ENCODE data around the gene TMPRSS11F.
"Not testable (repeated sequence)": the region's sequence is repeated elsewhere in the genome, so short reads cannot be mapped to it uniquely, and the experiment has no call there.

The TMPRSS11F gene
- 0 reads per million in 2 donors for total RNA-seq

DNA sequence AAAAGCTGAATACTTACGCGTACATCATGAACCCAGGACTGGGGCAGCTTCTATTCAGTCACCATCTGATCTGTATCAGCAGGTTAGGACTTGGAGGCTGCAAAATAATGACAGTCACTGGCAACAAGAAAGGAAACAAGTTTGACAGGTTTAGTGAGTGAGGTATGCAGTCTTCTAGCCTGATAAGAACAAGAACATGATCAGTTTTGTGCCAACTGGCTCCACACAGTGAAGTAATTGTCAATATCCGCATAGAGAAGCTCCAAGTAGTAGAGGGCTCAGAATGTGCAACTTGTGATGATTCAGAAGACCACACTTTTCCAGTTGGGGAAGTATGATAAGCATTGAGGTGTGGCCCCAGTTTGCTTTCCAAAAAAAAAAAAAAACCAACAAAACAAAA, at the start of gene TMPRSS11F:
Gene TMPRSS11F, minus strand, starts transcription at position 77 of the 400 bp plus-strand sequence. Its CDS starts 49 bp downstream, at position 28.
- no peak for DNase-seq

DNA sequence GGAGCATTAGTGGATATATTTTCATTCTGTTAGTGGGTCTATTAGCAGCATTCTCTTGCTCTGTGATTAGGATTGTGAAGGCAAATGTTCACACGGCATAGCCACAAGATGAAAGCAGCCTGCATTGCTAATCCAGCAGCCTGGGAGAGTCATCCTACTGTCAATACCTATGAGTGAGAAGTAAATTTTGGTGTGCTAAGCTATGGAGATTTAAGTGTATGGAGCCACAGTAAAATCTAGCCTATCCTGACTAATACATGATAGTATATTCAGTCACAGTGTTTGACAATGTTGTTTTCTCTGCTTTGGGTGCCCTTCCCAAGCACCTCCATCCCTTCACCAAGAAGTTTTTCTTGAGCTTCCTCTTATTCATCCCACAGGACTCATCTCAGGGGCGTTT, 47.2 kb upstream of the TMPRSS11F start:
- no peak for DNase-seq

DNA sequence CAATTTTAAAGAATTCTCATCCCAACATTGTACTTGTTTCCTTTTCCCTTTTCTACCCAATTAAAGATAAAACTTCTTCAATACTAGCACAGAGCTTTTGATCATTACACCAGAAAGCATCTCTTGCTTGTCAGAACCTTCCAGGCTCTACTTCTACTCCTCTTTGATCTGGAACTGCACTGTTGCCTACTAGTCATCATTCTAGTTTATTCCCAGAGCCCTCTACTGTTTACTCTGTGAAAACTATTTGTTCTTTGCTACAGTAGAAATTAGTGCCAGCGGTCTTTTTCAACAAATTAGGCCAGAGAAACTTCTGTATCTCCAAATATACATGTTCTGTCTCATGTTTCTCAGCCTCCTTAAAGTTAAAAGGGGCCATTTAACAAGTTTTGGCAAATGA, 46.8 kb upstream of the TMPRSS11F start:
- DNase-seq: no peak

DNA sequence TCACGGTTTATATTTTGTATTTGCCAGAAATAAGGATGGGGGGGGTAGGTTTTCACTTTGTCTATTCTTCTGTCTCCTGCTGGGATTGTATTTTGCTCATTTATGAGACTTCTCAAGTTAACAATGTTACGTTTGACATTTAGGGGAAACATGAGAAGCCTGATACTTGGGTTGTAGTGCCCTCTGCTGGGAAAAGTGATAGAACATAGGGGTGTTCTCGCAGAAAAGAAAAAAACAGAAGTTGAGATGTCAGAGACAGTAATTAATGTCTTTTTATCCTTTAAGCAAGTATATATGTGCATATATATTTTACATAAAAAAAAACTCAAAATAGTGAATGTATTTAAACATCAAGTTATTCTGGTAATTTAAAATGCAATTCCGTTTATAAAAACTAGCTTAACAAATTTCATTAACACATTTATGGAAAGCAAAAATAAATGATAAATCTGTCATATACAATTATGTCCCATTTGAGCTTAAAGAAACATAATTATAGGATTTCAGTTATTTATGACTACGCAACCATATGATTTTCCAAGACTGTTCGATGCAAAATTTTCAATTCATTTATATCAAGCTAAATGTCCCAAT, 46.0 kb upstream of the TMPRSS11F start:
- peak in 1 of 5 experiments; percentile 49 for DNase-seq

DNA sequence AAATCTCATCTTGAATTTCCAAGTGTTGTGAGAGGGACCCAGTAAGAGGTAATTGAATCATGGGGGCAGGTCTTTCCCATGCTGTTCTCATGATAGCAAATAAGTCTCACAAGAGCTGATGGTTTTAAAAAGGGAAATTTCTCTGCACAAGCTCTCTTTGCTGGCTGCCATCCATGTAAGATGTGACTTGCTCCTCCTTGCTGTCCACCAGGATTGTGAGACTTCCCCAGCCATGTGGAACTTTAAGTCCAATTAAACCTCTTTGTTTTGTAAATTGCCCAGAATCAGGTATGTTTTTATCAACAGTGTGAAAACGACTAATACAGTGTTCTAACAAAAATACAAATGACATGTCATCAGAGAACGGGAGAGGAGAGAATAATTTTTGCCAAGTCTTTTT, 44.7 kb upstream of the TMPRSS11F start:
- not testable (repeated sequence) for DNase-seq

DNA sequence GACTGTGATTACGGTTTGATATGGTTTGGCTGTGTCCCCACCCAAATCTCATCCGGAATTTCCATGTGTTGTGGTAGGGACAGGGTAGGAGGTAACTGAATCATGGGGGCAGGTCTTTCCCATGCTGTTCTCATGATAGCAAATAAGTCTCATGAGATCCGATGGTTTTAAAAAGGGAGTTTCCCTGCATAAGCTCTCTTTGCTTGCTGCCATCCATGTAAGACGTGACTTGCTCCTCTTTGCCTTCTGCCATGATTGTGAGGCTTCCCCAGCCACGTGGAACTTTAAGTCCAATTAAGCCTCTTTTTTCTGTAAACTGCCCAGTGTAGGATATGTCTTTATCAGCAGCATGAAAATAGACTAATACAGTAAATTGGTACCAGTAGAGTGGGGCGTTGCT, 42.5 kb upstream of the TMPRSS11F start:
- not testable (repeated sequence) for DNase-seq

DNA sequence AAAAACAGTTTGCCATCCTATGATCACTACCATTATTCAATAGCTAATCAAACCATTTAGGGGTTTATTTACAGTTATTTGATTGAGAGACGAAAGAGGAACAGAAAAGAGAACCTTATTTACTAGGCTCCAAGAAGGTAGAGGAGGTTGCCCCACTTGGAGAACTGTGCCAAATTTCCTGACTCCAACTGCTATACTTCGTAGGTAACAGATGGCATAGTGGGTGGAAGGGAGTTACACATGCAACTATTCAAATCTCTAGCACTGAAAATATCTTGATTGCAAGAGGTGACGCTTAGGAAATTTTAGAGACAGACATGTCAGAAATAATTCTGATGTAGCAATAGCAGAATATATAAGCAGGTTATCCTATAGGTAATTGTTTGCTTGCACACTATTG, 38.0 kb upstream of the TMPRSS11F start:
- no peak for DNase-seq

DNA sequence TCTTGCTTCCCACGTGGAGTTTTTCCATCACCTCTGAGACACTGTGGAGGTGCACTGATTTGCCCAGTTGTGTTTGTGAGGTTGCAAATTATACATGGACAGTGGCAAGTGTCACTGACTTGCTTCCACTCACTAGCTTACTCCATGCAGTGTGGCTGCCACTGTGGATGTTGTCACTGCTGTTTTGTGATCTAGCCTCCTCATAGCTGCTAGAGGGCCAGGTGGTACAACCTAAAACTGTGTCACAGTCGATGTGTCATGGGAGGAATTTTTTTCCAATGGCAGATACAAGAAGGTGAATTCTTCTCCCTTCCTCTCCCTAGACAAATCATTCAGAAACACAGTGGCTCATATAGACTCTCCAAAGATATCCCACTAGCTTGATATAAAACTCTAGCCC, 37.5 kb upstream of the TMPRSS11F start:
- no peak for DNase-seq

DNA sequence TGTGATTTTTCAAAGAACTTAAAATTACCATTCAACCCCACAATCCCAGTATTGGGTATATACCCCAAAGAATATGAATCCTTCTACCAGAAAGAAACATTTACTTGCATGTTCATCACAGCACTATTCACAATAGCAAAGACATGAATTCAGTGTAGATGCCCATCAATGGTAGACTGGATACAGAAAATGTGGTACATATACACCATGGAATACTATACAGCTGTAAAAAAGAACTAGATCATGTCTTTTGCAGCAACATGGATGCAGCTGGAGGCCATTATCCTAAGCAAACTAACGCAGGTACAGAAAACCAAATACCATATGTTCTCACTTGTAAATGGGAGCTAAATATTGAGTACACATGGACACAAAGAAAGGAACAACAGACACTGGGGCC, 34.1 kb upstream of the TMPRSS11F start:
- DNase-seq: no peak

DNA sequence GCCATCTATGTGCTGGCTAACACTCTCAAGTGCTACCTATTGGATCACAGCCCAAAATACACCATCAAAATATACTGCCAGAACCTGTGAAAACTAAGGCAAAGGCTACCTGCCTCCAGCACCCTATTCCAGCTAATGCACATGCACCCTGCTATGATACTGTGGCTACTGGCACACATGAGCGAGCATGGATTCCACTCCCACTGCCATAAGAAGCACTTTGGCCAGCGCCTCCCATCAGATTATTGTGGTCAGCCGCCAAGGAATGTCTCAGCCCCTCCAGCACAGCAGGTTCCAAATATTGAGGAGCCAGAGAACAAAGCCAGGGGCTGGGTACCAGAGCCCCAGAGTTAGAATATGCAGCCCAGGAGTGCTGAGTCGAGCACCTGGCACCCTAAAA, 32.5 kb upstream of the TMPRSS11F start:
- no peak for DNase-seq

DNA sequence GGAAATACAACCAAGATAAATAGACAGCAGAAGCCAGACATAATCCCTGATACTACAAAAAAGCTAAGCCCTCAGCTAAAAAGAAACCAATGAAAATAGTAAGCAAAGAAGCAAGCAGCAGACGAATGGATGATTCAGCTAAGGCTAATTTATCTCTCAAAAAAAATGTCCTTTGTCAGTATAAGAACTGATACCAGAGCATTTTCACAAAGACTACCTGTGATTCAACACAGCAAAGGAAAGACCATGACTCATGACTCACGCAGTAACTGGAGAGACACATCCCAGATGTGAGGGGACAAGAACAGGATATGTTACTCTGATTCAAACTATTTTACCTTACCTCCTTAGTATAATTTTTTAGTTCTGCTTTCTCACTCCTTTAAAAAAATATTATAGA, 22.7 kb upstream of the TMPRSS11F start:
- DNase-seq: no peak

DNA sequence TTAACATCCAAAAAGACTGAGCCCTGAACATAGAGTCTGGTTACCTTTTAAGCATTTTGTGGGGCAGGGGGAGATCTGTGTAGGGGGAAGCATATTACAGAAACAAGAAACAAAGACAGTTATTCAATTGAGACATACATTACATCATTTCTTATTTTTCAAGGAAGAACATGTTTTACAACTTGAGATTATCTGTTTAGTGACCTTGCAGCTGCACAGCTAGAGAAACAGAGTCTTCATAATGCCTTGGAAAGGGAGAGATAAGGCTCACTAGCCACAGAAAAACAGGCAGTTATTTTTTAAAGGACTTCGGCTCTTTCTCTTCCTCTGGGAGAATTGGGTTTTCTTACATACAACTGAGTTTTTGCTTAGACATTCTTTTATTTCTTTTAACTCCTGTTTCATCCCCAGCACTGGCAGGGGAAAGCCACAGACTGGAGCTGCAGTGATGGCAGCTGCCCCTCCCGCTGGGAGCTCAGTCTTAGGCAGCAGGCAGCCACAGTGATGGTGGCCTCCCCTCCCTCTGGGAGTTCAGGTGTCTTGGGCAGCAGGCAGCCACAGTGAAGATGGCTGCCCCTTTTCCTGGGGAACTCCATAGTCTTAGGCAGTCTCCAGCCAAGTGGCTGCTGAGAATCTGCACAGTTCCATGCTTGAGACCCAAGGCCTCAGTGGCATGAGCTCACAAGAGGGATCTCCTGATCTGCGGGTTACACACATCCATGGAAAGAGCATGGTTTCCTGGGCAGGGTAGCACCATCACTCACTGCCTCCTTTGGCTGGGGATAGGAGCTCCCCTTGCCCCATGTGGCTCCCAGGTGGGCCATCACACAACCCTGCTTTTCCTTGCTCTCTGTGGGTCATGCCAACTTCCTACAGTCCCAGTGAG, 19.4 kb upstream of the TMPRSS11F start:
- no peak for DNase-seq

DNA sequence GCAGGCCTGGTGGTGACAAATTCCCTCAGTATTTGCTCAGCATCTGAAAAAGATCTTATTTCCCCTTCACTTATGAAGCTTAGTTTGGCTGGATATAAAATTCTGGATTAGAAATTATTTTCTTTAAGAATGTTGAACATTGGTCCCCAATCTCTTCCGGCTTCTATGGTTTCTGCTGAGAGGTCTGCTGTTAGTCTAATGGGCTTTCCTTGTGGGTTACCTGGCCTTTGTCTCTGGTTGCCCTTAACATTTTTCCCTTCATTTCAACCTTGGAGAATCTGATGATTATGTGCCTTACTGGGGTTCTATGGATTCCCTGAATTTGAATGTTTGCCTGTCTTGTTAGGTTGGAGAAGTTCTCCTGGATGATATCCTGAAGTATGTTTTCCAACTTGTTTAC, 17.4 kb upstream of the TMPRSS11F start:
- no peak for DNase-seq

DNA sequence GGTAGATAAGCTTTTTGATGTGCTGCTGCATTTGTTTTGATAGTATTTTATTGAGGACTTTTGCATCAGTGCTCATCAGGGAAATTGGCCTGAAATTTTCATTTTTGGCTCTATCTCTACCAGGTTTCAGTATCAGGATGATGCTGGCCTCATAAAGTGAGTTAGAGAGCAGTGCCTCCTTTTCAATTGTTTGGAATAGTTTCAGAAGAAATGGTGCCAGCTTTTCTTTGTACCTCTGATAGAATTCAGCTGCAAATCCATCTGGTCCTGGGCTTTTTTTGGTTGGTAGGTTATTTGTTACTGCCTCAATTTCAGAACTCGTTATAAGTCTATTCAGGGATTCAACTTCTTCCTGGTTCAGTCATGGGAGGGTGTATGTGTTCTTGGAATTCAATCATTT, 15.6 kb upstream of the TMPRSS11F start:
- no peak for DNase-seq

DNA sequence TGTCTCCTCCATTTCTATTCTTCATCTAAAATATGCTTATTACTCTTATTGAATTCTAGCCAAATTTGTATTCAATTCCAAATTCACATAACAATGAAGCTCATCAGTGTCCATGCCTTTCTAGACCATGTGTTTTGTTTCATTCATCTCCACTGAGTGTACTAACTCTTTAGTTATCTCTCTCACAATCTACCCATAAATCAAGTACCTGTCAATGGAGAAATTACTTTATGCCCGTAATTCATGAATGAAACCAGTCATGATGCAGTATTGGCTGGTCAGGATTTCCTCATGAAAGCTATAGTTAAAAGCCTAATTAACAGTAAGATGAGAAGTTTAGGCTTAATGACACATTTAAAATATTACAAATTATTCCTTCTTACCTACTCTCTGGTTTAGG, 12.2 kb upstream of the TMPRSS11F start:
- no peak for DNase-seq

DNA sequence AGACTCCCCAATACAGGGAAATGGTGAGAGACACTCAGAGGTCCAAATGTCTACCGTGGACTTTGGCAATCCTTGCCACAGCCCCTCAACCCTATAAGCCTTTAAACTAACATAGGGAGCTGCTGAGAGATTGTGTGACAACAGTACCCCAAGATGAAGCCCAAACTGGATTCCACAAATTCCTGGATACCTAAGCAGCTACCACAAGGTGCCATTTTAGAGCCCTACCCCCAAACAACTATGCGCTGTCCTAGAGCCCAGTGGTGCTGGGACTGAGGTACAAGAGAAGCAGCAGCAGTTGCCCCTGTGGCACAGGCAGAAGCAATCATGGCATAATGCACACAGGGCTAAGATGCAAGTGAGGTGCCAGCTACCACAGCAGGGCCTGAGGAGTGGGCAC, 2.7 kb upstream of the TMPRSS11F start:
- no peak for DNase-seq

DNA sequence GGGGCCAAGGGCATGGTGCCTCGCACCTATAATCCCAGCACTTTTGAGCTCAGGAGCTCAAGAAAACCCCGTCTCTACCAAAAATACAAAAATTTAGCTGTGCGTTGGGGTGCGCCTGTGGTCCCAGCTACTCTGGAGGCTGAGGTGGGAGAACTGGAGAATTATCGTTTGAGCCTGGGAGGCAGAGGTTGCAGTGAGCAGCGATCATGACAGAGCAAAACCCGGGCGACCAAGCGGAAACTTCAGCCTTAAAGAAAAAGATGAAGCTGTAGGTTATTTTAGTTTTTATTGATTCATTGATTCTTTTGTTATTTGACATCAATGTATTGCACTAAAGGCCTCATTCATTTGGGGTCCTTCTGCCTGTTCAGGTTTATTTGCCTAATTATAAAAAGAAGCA, 5.4 kb downstream of the TMPRSS11F start:
- no peak for DNase-seq

DNA sequence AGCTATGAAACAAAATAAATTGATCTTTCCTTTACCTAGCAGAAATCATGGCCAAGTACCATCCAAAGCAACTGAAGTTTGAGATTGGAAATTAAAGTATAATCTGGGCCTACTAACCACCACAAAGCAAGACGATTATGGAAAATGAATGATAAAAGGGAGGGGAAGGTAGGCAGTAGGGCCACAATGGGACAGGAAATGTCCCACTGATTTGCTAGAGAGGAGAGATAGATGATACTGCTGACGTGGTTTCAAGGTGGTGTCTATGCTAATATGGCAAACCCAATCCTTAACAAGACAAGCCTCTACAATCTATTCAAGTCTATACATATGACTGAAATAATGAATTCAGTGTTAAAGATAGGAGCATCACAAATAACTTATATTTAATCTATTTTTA, 6.1 kb downstream of the TMPRSS11F start:
- no peak for DNase-seq

DNA sequence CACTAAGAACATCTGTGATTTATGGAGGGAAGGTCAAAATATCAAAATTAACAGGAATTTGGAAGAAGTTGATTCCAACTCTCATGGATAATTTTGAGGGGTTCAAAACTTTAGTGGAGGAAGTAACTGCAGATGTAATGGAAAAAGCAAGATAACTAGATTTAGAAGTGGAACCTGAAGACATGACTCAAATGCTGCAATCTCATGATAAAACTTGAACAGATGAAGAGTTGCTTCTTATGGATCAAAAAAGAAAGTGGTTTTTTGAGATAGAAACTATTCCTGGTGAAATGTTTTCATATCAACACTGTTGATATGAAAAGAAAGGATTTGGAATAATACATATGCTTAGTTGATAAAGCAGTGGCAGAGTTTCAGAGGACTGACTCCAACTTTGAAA, 9.7 kb downstream of the TMPRSS11F start:
- DNase-seq: no peak

DNA sequence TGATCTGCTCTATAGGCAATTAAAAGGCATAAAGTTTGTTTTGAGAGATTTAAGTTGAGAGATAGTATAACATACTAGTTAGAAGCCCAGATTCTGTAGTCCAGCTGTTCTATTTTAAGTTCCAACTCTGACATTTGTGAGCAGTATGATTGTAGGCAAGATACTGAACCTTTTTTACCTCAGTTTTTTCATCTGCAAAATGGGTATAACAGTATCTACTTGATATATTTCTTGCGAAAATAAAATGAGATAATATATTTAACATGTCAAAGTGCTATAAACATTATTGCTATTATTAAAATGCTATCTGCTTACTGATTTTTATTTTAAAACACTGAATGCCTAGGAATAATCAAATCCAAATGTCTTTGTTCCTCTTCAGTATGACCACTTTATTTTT, 19.2 kb downstream of the TMPRSS11F start:
- DNase-seq: no peak

DNA sequence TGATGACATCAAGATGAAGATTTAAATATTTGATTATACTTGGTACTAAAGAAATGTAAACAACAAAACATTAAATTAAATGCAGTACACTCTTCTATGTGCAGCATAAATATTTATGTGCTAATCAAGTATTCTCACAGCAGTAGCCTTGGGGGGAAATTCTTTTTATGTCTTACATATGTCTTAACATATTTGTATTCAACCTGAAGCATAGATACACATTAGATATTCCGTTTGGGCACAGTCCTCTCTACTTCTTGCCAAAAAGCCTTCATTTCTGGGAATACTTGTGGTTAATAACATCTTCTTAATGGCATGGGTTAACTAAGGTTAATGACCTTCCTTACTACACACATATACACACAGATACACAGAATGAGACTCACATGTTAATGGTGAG, 19.8 kb downstream of the TMPRSS11F start:
- no peak for DNase-seq

DNA sequence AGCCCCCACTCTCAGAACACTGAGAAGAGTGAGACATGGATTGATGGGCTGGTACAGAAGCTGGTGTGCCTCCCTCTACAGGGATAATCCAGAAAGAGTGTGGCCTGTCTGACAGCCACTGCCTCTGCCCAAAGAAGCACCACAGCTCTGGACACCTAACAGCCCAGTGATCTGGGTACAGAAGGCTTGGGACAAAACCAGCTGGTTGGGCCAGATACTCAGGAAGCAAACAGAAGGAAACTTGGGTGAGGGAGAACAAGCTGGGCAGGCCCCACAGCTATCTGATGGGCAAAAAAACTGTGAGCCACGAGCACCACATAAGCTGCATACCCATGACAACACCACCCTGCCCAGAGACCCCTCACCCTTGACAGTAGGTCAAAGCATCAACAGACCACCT, 46.9 kb downstream of the TMPRSS11F start:
- DNase-seq: no peak

DNA sequence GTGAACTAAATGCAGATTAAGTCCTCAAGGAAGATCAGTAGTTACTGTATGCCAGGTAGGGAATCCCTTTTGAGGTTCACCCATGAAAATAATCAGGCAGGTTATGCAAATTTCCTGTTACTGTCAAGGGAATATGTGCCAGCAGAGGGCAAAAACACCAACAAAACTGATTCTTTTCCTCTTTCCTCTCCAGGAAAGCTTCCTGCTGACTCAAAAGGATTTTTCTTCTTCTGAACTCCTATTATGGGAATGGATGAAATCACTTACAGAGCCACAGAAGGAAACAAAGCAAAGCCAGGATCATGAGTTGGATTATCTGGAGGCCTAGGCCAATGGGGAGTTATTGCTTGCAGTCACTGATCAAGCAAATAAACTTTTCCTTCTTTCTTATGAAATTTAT, 49.7 kb downstream of the TMPRSS11F start:
- no peak for DNase-seq

DNA sequence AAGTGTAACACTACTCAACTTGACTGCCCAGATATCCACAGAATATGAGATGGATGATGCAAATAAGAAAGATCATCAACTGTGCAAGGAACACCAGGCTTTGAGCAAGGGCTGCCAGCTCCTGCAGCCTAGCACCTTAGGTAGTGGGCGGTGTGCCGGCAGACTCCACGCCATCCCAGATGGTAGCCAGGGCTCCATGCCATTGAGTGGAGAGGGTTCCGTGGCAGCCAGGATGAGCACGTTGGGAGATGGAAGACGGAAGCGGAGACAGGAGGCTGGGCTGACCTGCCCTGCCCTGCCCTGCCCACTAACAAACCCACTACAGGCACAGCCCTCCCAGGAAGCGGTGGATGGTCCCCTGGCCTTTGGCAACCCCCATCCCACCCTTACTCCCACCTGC, 51.9 kb downstream of the TMPRSS11F start:
- no peak for DNase-seq

DNA sequence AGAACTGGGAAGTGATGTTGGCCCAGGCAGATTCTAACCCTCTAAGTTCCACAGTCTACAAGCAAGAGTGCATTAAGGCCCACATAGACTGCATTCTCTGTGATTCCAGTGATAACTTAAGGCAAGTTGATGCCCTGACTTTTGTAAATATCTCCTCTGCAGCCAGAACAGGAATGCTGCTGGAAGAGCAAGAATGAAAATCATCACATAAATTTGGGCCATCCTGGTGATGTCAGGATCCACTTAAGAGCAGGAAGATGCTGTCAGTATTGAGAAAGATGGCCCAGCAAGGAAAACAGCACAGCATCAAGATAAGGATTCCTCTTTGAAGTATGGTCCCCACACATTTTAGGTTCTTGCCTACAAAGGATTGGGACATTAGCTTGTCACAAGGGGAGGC, 52.4 kb downstream of the TMPRSS11F start:
- no peak for DNase-seq

Data from T-helper 2 cell (primary cell).